Panc1 (cell line): Measurements from ENCODE around the gene RAET1E. TPM values are rescaled to one million over a fixed set of nuclear protein-coding genes. Genes with fewer than 3 reads are reported as not detected.

ENCODE experiments used
- ATAC-seq: fragments of 200-7000 bp; cut with Tn5 transposase; 2 replicates; pipeline ENCODE4 v1.9.1; 2020; ENCODE audit warnings: mild to moderate bottlenecking, moderate library complexity
- BruUV-seq: library from RNA; stranded (reverse); fragments of 400-500 nt; replicated peaks from 2 replicates; lab custom pipeline; 2021; lab: Mats Ljungman, UMichigan
- CTCF ChIA-PET: fragments of 300-600 bp; sonication (Branson Sonifier 250); formaldehyde crosslinking; loops from one replicate; lab custom pipeline; 2022; ENCODE audit warnings: antibody characterized with exemption; lab: Charles Lee
- POLR2A ChIA-PET: fragments of 300-600 bp; sonication (Branson Sonifier 250); formaldehyde crosslinking; loops from one replicate; lab custom pipeline; 2022; ENCODE audit warnings: antibody characterized with exemption; lab: Charles Lee
- DNase-seq: peaks from one replicate; pipeline ENCODE4 v3.0.0-alpha.2; 2010; ENCODE audit warnings: low read depth, low spot score
- H3K27ac ChIP-seq: 2 replicates; pipeline ENCODE4 v1.5.1; 2011; ENCODE audit warnings: mild to moderate bottlenecking, low read length, inconsistent platforms
- H3K27me3 ChIP-seq: fragments of 200-500 bp; sonication (Bioruptor generic); 2 replicates; pipeline ENCODE4 v1.6.0; 2014; ENCODE audit warnings: low read length, inconsistent platforms; ENCODE audit not compliant: control insufficient read depth, insufficient read depth
- H3K36me3 ChIP-seq: fragments of 200-500 bp; sonication (Bioruptor generic); 2 replicates; pipeline ENCODE4 v1.5.1; 2014; ENCODE audit warnings: inconsistent platforms, mild to moderate bottlenecking, low read length, moderate library complexity; ENCODE audit not compliant: control insufficient read depth, insufficient read depth
- H3K4me1 ChIP-seq: 2 replicates; pipeline ENCODE4 v1.5.1; 2011; ENCODE audit warnings: inconsistent platforms, mild to moderate bottlenecking, low read length, moderate library complexity; ENCODE audit not compliant: control insufficient read depth, insufficient read depth
- H3K4me3 ChIP-seq, 2 experiments: 2 replicates each; pipeline ENCODE4 v1.5.1; 2011 to 2012; ENCODE audit warnings: low read depth in 2 of 2, low read length in 2 of 2, mild to moderate bottlenecking in 2 of 2, inconsistent platforms in 1 of 2, moderate library complexity in 1 of 2
- H3K9me3 ChIP-seq: fragments of 200-500 bp; sonication (Bioruptor generic); 2 replicates; pipeline ENCODE4 v1.5.1; 2014; ENCODE audit warnings: low read depth, mild to moderate bottlenecking, inconsistent platforms, low read length, moderate library complexity; ENCODE audit not compliant: control insufficient read depth, insufficient read depth
- CTCF ChIP-seq: fragments of 450-650 bp; IDR thresholded peaks from 2 replicates; pipeline ENCODE4 v1.5.1; 2017; ENCODE audit warnings: mild to moderate bottlenecking
- POLR2AphosphoS5 ChIP-seq: IDR thresholded peaks from 2 replicates; pipeline ENCODE4 v1.6.1; 2012; ENCODE audit warnings: mild to moderate bottlenecking, low read depth, low read length, moderate library complexity
- REST ChIP-seq, 2 experiments: IDR thresholded peaks; 2 replicates each; pipeline ENCODE4 v1.6.1; 2011 to 2012; ENCODE audit warnings: low read depth in 2 of 2, control low read depth in 1 of 2, low read length in 1 of 2, mild to moderate bottlenecking in 1 of 2, moderate library complexity in 1 of 2; ENCODE audit not compliant: insufficient read depth in 1 of 2
- SIN3A ChIP-seq: IDR thresholded peaks from 2 replicates; pipeline ENCODE4 v1.6.1; 2012; ENCODE audit warnings: low read depth, mild to moderate bottlenecking, low read length, moderate library complexity, borderline replicate concordance; ENCODE audit not compliant: insufficient read depth
- TCF7L2 ChIP-seq: IDR thresholded peaks from 2 replicates; pipeline ENCODE4 v1.6.1; 2011; ENCODE audit warnings: mild to moderate bottlenecking, low read depth, low read length, inconsistent platforms
- in situ Hi-C: cut with HindIII; loops from 2 replicates; pipeline ENCODE4 v1.10.0; 2016; ENCODE audit warnings: low sequenced_read_pairs, low pct_unique_long_range_greater_than_20kb
- intact Hi-C: fragments of 100-400 bp; cut with micrococcal nuclease; formaldehyde crosslinking; loops from one replicate; pipeline ENCODE4 v1.10.0; 2022; ENCODE audit not compliant: unreplicated experiment
- total RNA-seq: library from RNA; stranded (reverse); gene quantifications from one replicate; pipeline ENCODE4 v1.2.1, GENCODE V29; 2021; ENCODE audit not compliant: unreplicated experiment

Gene RAET1E
- total RNA-seq, 1 experiment from 2014 or later = 1.8 TPM

- CTCF ChIA-PET = no interaction called here
- DNase-seq (no peak), ATAC-seq (no peak)
- H3K9me3 ChIP-seq = no peaks in the 10 kb centered on the region
- H3K36me3 ChIP-seq = no peaks in the 10 kb centered on the region
- H3K27me3 ChIP-seq = no peaks in the 10 kb centered on the region
- intact Hi-C loops (no loop called here), in situ Hi-C loops (no loop called here)
- peak overlapping the region; percentile 88 for H3K27ac ChIP-seq
- POLR2A ChIA-PET = interaction anchor here (0.6 kb wide), 1 partner anchor 34 kb away, joined by 3 read pairs; no protein-coding TSS in a partner anchor
- no peak overlapping the region for H3K4me3 ChIP-seq
- peaks cover 38% of the 10 kb centered on the region for H3K4me1 ChIP-seq
- TF ChIP-seq SIN3A (no peak), POLR2AphosphoS5 (no peak), REST (IDR thresholded peaks at IDR 0.05; ENCODE audit: insufficient read depth in 1 of 2, low read depth in 2 of 2, low read length in 1 of 2) (no peak), CTCF (no peak), TCF7L2 (no peak)
- BruUV-seq = no TSS peak
Measured at GRCh38 chr6:149896491-149896890, 1.4 kb downstream of the RAET1E start.

GRCh38 chr6:149895833-149896271 is 2.1 kb downstream of the RAET1E start:
- CTCF ChIA-PET = interaction anchor here (0.6 kb wide), 1 partner anchor 349 kb away, joined by 7 read pairs; no protein-coding TSS in a partner anchor
- in situ Hi-C loops = no loop called here

GRCh38 chr6:149895048-149895590 is 2.8 kb downstream of the RAET1E start:
- Histone ChIP-seq H3K4me1 (peaks cover 38% of the 10 kb centered on the region), H3K36me3 (no peaks in the 10 kb centered on the region), H3K9me3 (no peaks in the 10 kb centered on the region), H3K27ac (peak overlapping the region; percentile 88), H3K4me3 (peak overlapping the region in 1 of 2 experiments; percentile 2; a peak in 1 of 4 replicates), H3K27me3 (no peaks in the 10 kb centered on the region)
- in situ Hi-C loops (no loop called here), intact Hi-C loops (no loop called here)
- BruUV-seq = no TSS peak
- DNase-seq (no peak), ATAC-seq (peak; percentile 43)
- POLR2A ChIA-PET = interaction anchor here (0.6 to 0.7 kb wide), 2 partner anchors 25 to 218 kb away, joined by 3 to 5 read pairs; no protein-coding TSS in a partner anchor
- CTCF ChIA-PET = interaction anchor here (0.6 kb wide), 2 partner anchors 165 to 348 kb away, joined by 3 to 7 read pairs; no protein-coding TSS in a partner anchor
- TF ChIP-seq POLR2AphosphoS5 (no peak), CTCF (no peak; the same call in 1 of the 2 replicates), REST (IDR thresholded peaks at IDR 0.05; ENCODE audit: insufficient read depth in 1 of 2, low read depth in 2 of 2, low read length in 1 of 2) (no peak), TCF7L2 (no peak), SIN3A (no peak)

More at GRCh38 chr6:149895833-149896271, 2.1 kb downstream of the RAET1E start:
- ATAC-seq (peak; percentile 67), DNase-seq (no peak)
- BruUV-seq = no TSS peak
- no peak overlapping the region for H3K4me3 ChIP-seq
- TF ChIP-seq SIN3A = no peak
- no peak for TF ChIP-seq TCF7L2
- peaks cover 38% of the 10 kb centered on the region for H3K4me1 ChIP-seq
- H3K27ac ChIP-seq = peak overlapping the region; percentile 88
- intact Hi-C loops = no loop called here
- no peaks in the 10 kb centered on the region for H3K9me3 ChIP-seq
- POLR2A ChIA-PET = no interaction called here
- no peaks in the 10 kb centered on the region for H3K36me3 ChIP-seq
- no peaks in the 10 kb centered on the region for H3K27me3 ChIP-seq
